ENCODE results near the gene ELL2.

Gene ELL2

DNA sequence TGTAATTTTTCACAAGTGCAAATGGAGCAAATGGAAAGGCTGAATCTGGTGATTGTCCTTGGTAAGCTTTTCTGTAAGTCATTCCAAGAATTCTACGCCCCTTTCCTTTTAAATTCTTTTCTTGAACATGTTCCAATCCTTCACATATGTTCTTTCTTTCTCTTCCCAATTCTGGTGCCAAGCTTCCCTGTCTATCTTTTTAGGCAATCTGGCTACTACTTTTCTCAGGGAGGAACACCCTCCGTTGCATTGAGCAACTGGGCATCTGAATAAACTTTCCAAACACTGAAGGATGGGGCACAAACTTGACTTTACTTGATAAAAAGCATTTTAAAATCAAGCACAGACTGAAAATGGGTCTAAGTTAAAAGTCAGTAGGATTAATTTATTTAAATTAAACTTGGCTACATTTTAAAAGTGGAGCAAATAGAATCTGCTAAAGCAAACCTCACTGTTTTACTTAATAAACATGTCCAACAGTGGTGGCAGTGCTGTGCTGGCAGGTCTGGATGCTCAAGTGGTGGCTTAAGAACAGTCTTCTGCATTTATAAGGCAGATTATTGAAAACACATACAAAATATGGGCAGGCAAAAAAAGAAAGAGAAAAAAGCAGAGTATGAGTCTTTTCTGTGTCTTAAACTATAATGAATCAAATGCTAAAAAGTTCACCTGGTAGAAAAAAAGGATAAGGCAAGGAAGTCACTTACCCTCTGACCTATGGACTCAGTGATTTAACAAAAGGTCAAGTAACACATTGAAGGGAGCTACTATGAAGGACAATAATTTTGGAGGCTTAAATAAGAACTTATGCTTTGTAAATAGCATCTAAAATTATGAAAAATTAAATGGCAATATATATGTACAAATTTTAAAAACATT, 5.4 kb downstream of the ELL2 start:
- H3K79me2 ChIP-seq (ENCODE audit: control insufficient read depth, insufficient read depth, low read length, unreplicated experiment) = peaks cover 97% of the 10 kb centered on the region
- H3K4me1 ChIP-seq (ENCODE audit: control insufficient read depth, insufficient read depth, low read length, unreplicated experiment) = peaks cover 58% of the 10 kb centered on the region
- H2AFZ ChIP-seq (ENCODE audit: low read length, unreplicated experiment) = no peak overlapping the region
- no peaks in the 10 kb centered on the region for H3K27me3 ChIP-seq (ENCODE audit: insufficient read depth, low read length)
- H3K4me3 ChIP-seq (ENCODE audit: low read depth, low read length) = peak overlapping the region; percentile 91
- peak overlapping the region; percentile 88 for H3K27ac ChIP-seq (ENCODE audit: low read depth, low read length)
- peaks cover 45% of the 10 kb centered on the region for H3K36me3 ChIP-seq (ENCODE audit: insufficient read depth, low read length)

DNA sequence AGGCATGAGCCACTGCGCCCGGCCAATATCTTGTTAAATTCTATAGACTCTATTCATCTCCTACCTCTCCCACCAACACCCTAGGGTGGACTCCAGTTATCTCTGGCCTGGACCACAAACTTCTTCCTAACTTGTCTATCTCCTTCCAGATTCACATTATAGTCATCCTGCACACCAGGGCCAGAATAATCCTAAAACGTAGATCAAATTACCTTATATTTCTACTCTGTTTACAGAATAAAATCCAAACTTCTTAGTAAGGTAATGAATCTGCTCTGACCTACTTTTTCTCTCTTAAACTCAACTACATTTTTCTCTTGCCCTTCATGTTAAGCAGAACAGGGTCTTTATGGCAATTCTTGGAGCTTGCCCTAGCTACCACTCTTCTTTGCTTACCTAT, 6.9 kb downstream of the ELL2 start:
- peaks cover 67% of the 10 kb centered on the region for H3K4me1 ChIP-seq (ENCODE audit: control insufficient read depth, insufficient read depth, low read length, unreplicated experiment)
- no peak overlapping the region for H2AFZ ChIP-seq (ENCODE audit: low read length, unreplicated experiment)
- 0 out of 2 replicates have a peak overlapping the region, but pooled peaks have one; percentile 91 for H3K4me3 ChIP-seq (ENCODE audit: low read depth, low read length)
- peaks cover 94% of the 10 kb centered on the region for H3K79me2 ChIP-seq (ENCODE audit: control insufficient read depth, insufficient read depth, low read length, unreplicated experiment)
- H3K27ac ChIP-seq (ENCODE audit: low read depth, low read length) = peak overlapping the region; percentile 88; the same call in 1 of the 2 replicates
- H3K36me3 ChIP-seq (ENCODE audit: insufficient read depth, low read length) = peaks cover 46% of the 10 kb centered on the region
- no peaks in the 10 kb centered on the region for H3K27me3 ChIP-seq (ENCODE audit: insufficient read depth, low read length)

DNA sequence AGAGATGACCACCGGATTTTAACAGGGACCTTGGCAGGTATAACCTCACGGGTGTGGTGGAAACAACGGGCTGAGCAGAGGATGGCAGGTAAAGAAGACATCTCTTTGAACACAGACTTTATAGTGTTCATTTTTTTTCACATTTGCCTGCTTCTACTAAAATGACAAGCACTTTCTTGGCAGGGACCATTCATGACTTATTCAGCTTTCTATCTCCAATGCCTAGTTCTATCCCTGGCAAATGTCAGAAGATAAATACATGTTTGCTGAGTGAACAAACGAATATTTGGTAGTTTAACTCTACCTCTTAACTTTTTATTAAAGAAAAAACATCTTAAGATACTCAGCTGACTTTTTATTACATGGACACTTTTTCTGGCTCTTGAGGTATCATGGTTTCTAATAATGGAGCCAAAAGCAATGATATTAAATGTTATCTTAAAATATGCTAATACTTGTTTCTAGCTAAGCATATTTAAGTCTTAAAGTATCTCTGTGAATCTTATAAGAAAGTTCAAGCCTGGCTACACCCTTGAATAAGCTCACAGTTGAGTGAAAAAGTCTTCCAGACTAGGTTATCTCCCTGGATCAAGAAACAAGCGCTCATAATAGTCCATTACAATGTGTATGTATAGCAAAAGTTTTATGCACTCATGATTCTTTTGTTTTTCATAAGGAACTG, 8.5 kb downstream of the ELL2 start:
- H3K4me3 ChIP-seq (ENCODE audit: low read depth, low read length) = no peak overlapping the region
- peaks cover 45% of the 10 kb centered on the region for H3K36me3 ChIP-seq (ENCODE audit: insufficient read depth, low read length)
- no peak overlapping the region for H2AFZ ChIP-seq (ENCODE audit: low read length, unreplicated experiment)
- H3K27me3 ChIP-seq (ENCODE audit: insufficient read depth, low read length) = no peaks in the 10 kb centered on the region
- H3K79me2 ChIP-seq (ENCODE audit: control insufficient read depth, insufficient read depth, low read length, unreplicated experiment) = peaks cover 94% of the 10 kb centered on the region
- H3K27ac ChIP-seq (ENCODE audit: low read depth, low read length) = peak overlapping the region; percentile 8; the same call in 1 of the 2 replicates
- peaks cover 59% of the 10 kb centered on the region for H3K4me1 ChIP-seq (ENCODE audit: control insufficient read depth, insufficient read depth, low read length, unreplicated experiment)

DNA sequence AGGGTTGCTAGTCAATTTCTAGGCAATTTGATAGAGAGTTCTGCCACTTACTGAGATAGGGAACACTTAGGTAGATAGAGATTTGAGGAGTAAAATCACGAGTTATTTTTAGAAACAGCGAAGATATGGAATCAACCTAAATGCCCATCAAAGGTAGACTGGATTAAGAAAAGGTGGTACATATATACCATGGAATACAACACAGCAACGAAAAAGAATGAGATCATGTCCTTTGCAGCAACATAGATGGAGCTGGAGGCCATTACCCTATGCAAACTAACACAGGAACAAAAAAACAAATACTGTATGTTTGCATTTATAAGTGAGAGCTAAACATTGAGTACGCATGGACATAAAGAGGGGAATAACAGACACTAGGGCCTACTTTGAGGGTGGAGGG, 9.7 kb downstream of the ELL2 start:
- Histone ChIP-seq H3K4me3 (ENCODE audit: low read depth, low read length) (no peak overlapping the region), H3K27ac (ENCODE audit: low read depth, low read length) (no peak overlapping the region), H3K36me3 (ENCODE audit: insufficient read depth, low read length) (peaks cover 44% of the 10 kb centered on the region), H3K79me2 (ENCODE audit: control insufficient read depth, insufficient read depth, low read length, unreplicated experiment) (peaks cover 94% of the 10 kb centered on the region), H2AFZ (ENCODE audit: low read length, unreplicated experiment) (no peak overlapping the region), H3K4me1 (ENCODE audit: control insufficient read depth, insufficient read depth, low read length, unreplicated experiment) (peaks cover 46% of the 10 kb centered on the region), H3K27me3 (ENCODE audit: insufficient read depth, low read length) (no peaks in the 10 kb centered on the region)

DNA sequence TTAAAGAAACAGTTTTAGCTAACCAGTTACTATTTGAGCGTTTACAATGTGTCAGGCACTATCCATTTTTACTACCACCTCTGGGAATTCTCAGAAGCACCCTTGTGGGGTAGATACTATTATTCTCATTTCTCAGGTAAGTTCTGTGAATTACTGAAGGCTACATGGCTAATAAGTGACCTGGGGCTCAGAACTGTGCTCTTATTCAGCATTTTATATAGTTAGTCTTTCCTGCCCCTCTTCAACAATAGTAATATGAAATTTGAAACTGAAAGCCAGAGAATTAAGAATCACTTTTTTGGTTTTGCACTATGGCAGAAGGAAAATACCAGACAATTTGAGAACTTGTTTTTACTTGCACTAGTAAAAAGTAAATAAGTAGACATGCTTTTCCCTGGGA, 11.8 kb downstream of the ELL2 start:
- Histone ChIP-seq H3K36me3 (ENCODE audit: insufficient read depth, low read length) (peaks cover 43% of the 10 kb centered on the region), H3K27ac (ENCODE audit: low read depth, low read length) (no peak overlapping the region), H3K27me3 (ENCODE audit: insufficient read depth, low read length) (no peaks in the 10 kb centered on the region), H3K4me3 (ENCODE audit: low read depth, low read length) (0 out of 2 replicates have a peak overlapping the region, but pooled peaks have one; percentile 16), H3K4me1 (ENCODE audit: control insufficient read depth, insufficient read depth, low read length, unreplicated experiment) (peaks cover 44% of the 10 kb centered on the region), H2AFZ (ENCODE audit: low read length, unreplicated experiment) (no peak overlapping the region), H3K79me2 (ENCODE audit: control insufficient read depth, insufficient read depth, low read length, unreplicated experiment) (peaks cover 94% of the 10 kb centered on the region)

DNA sequence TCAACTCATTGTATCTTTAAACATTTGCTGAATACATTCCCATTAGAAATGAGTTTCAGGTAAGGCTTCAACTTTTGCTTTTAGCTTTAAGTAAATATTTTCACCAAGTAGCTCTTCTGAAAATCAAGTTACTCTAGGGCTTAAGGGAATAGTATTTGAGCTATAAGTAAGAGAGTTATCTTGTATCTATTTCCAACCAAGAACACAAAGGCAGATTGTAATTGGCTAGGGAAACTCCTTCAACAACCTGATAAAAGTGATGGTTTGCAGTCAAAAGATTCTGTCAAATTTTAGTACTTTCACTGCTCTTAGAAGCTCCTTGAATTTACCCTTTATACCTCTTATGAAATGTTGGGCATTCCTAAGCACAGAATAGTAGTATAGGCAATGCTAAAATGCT, 13.0 kb downstream of the ELL2 start:
- Histone ChIP-seq H3K4me1 (ENCODE audit: control insufficient read depth, insufficient read depth, low read length, unreplicated experiment) (peaks cover 41% of the 10 kb centered on the region), H3K27ac (ENCODE audit: low read depth, low read length) (no peak overlapping the region), H3K79me2 (ENCODE audit: control insufficient read depth, insufficient read depth, low read length, unreplicated experiment) (peaks cover 96% of the 10 kb centered on the region), H3K36me3 (ENCODE audit: insufficient read depth, low read length) (peaks cover 37% of the 10 kb centered on the region), H3K27me3 (ENCODE audit: insufficient read depth, low read length) (no peaks in the 10 kb centered on the region), H2AFZ (ENCODE audit: low read length, unreplicated experiment) (no peak overlapping the region), H3K4me3 (ENCODE audit: low read depth, low read length) (no peak overlapping the region)

DNA sequence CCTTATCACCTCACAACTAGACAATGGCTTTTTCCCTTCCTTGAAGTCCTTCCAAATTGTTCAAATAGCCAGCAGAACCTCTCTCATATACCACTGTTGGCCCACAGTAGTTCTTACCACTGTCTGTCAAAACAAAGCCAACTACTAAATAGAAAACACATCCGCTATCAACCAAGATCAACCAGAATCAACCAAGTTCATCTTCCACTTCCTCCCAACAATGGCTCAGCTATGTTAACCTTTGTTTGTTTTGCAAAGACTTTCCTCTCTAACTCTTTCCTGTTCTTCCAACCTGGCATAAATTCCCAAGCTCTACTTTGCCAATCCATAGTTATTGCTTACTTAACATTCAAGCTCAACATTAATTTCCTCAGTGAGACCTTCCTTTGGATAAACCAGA, 15.2 kb downstream of the ELL2 start:
- Histone ChIP-seq H2AFZ (ENCODE audit: low read length, unreplicated experiment) (no peak overlapping the region), H3K27ac (ENCODE audit: low read depth, low read length) (no peak overlapping the region), H3K79me2 (ENCODE audit: control insufficient read depth, insufficient read depth, low read length, unreplicated experiment) (peaks cover 91% of the 10 kb centered on the region)

DNA sequence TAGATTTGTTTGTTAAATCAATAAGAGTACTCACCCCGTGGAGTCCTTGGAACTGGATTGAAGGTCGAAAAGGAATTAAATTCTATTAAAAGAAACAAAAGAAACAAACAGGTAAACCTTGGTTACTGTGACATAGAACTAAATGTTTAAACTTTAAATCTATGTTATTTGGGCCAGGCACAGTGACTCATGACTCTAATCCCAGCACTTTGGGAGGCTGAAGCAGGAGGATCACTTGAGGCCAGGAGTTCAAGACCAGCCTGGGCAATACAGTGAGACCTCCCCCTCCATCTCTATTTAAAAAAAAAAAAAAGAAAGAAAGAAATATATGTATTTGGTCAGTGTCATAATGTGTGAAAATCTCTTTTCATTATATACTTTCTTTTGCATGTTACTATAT, 18.7 kb downstream of the ELL2 start:
- no peak overlapping the region for H3K27ac ChIP-seq (ENCODE audit: low read depth, low read length)
- H2AFZ ChIP-seq (ENCODE audit: low read length, unreplicated experiment) = no peak overlapping the region
- no peaks in the 10 kb centered on the region for H3K27me3 ChIP-seq (ENCODE audit: insufficient read depth, low read length)
- H3K4me3 ChIP-seq (ENCODE audit: low read depth, low read length) = no peak overlapping the region
- peaks cover 28% of the 10 kb centered on the region for H3K36me3 ChIP-seq (ENCODE audit: insufficient read depth, low read length)
- peaks cover 93% of the 10 kb centered on the region for H3K79me2 ChIP-seq (ENCODE audit: control insufficient read depth, insufficient read depth, low read length, unreplicated experiment)
- H3K4me1 ChIP-seq (ENCODE audit: control insufficient read depth, insufficient read depth, low read length, unreplicated experiment) = peaks cover 39% of the 10 kb centered on the region

More for the DNA sequence above, 15.2 kb downstream of the ELL2 start:
- H3K4me1 ChIP-seq (ENCODE audit: control insufficient read depth, insufficient read depth, low read length, unreplicated experiment) = peaks cover 44% of the 10 kb centered on the region
- H3K27me3 ChIP-seq (ENCODE audit: insufficient read depth, low read length) = no peaks in the 10 kb centered on the region
- no peak overlapping the region for H3K4me3 ChIP-seq (ENCODE audit: low read depth, low read length)
- peaks cover 21% of the 10 kb centered on the region for H3K36me3 ChIP-seq (ENCODE audit: insufficient read depth, low read length)

DNA sequence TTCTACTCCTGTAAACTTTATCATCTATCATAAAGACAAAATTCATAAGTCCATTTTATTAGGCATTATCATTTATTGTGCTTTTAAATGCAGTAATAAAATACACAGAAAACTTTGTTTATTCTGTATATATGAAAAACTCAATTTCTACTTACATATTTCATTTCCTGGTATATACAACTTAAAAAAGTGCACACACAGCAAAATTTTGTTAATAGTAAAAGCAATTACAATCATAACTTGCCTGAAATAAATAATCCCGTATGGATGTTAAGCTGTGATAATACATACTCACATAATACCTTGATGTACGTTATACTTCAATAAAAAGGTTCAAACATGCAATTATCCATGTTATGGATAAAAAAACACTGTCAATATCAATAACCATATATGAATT, 19.2 kb downstream of the ELL2 start:
- H3K79me2 ChIP-seq (ENCODE audit: control insufficient read depth, insufficient read depth, low read length, unreplicated experiment) = peaks cover 92% of the 10 kb centered on the region
- H3K4me3 ChIP-seq (ENCODE audit: low read depth, low read length) = no peak overlapping the region
- peaks cover 30% of the 10 kb centered on the region for H3K36me3 ChIP-seq (ENCODE audit: insufficient read depth, low read length)

DNA sequence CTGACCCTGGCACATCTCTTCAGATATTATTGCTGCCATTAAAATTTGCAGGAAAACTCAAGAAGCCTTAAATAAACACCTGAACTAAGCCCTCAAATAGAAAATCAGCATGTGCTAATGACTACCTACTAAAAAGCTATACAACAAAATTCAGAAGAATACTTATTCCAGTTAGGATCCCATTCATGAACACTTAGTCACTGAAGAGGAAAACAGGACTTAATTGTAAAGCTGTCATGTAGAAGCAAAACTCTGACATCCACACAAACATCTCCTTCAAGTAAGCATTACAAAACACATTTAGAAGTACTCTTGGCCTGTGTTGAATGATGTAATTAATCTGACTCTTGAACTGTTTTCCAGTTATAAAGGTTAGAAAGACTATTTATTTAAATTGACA, 19.9 kb downstream of the ELL2 start:
- Histone ChIP-seq H3K36me3 (ENCODE audit: insufficient read depth, low read length) (peaks cover 34% of the 10 kb centered on the region), H3K27ac (ENCODE audit: low read depth, low read length) (peak overlapping the region; percentile 5; the same call in 1 of the 2 replicates), H3K4me3 (ENCODE audit: low read depth, low read length) (no peak overlapping the region), H3K27me3 (ENCODE audit: insufficient read depth, low read length) (no peaks in the 10 kb centered on the region), H2AFZ (ENCODE audit: low read length, unreplicated experiment) (no peak overlapping the region), H3K4me1 (ENCODE audit: control insufficient read depth, insufficient read depth, low read length, unreplicated experiment) (peaks cover 39% of the 10 kb centered on the region), H3K79me2 (ENCODE audit: control insufficient read depth, insufficient read depth, low read length, unreplicated experiment) (peaks cover 90% of the 10 kb centered on the region)

More for the DNA sequence above, 19.2 kb downstream of the ELL2 start:
- Histone ChIP-seq H3K27me3 (ENCODE audit: insufficient read depth, low read length) (no peaks in the 10 kb centered on the region), H2AFZ (ENCODE audit: low read length, unreplicated experiment) (no peak overlapping the region), H3K4me1 (ENCODE audit: control insufficient read depth, insufficient read depth, low read length, unreplicated experiment) (peaks cover 39% of the 10 kb centered on the region), H3K27ac (ENCODE audit: low read depth, low read length) (no peak overlapping the region)
